HepG2 (cell line): Measurements from ENCODE around the gene FBXO30. TPM values are rescaled to one million over a fixed set of nuclear protein-coding genes. Genes with fewer than 3 reads are reported as not detected.

Experiments
- ATF7 ChIP-seq, 2 experiments: fragments of 450-650 bp in 1 of 2; sonication (generic) in 1 of 2; formaldehyde crosslinking in 1 of 2; IDR thresholded peaks; 2 replicates each; pipeline versions ENCODE4 v1.4.0 to v1.6.1; 2016 to 2020; ENCODE audit warnings: antibody characterized with exemption in 1 of 2, mild to moderate bottlenecking in 1 of 2, missing genetic modification reagents in 1 of 2
- GATAD2A ChIP-seq: IDR thresholded peaks from 2 replicates; pipeline ENCODE4 v1.6.1; 2016
- GTF2F1 ChIP-seq: fragments of 150-350 bp; IDR thresholded peaks from 2 replicates; pipeline ENCODE4 v1.6.1; 2014; ENCODE audit warnings: low read length
- HES4 ChIP-seq: sonication (generic); formaldehyde crosslinking; IDR thresholded peaks from 2 replicates; pipeline ENCODE4 v1.9.0; 2021; ENCODE audit warnings: mild to moderate bottlenecking, missing genetic modification reagents, borderline replicate concordance
- JUN ChIP-seq: sonication (generic); formaldehyde crosslinking; IDR thresholded peaks from 2 replicates; pipeline ENCODE4 v1.4.0; 2020; ENCODE audit warnings: mild to moderate bottlenecking, missing genetic modification reagents
- MED1 ChIP-seq: sonication (generic); formaldehyde crosslinking; IDR thresholded peaks from 2 replicates; pipeline ENCODE4 v1.4.0; 2020; ENCODE audit warnings: missing genetic modification reagents
- NFE2L2 ChIP-seq: fragments of 150-350 bp; IDR thresholded peaks from 2 replicates; pipeline ENCODE4 v1.6.1; 2014; ENCODE audit warnings: low read length
- NFYC ChIP-seq: IDR thresholded peaks from 2 replicates; pipeline ENCODE4 v1.6.1; 2016; ENCODE audit warnings: missing genetic modification reagents, missing compliant biosample characterization
- PAWR ChIP-seq: sonication (generic); formaldehyde crosslinking; IDR thresholded peaks from 2 replicates; pipeline ENCODE4 v1.4.0; 2020; ENCODE audit warnings: missing genetic modification reagents, mild to moderate bottlenecking, borderline replicate concordance
- REXO4 ChIP-seq: sonication (generic); formaldehyde crosslinking; IDR thresholded peaks from 2 replicates; pipeline ENCODE4 v1.8.0; 2022; ENCODE audit warnings: missing genetic modification reagents, mild to moderate bottlenecking, borderline replicate concordance
- SAFB2 ChIP-seq: sonication (generic); formaldehyde crosslinking; IDR thresholded peaks from 2 replicates; pipeline ENCODE4 v1.5.1; 2020; ENCODE audit warnings: missing genetic modification reagents, low read depth, mild to moderate bottlenecking, borderline replicate concordance
- ZFP82 ChIP-seq: sonication (generic); formaldehyde crosslinking; IDR thresholded peaks from 2 replicates; pipeline ENCODE4 v1.5.1; 2020; ENCODE audit warnings: mild to moderate bottlenecking, missing genetic modification reagents, borderline replicate concordance
- ZNF263 ChIP-seq: sonication (generic); formaldehyde crosslinking; IDR thresholded peaks from 2 replicates; pipeline ENCODE4 v1.4.0; 2020; ENCODE audit warnings: missing genetic modification reagents
- ZNF329 ChIP-seq: sonication (generic); formaldehyde crosslinking; IDR thresholded peaks from 2 replicates; pipeline ENCODE4 v1.9.0; 2021; ENCODE audit warnings: low read depth, mild to moderate bottlenecking, missing genetic modification reagents
- ZNF549 ChIP-seq: sonication (generic); formaldehyde crosslinking; IDR thresholded peaks from 2 replicates; pipeline ENCODE4 v1.5.0; 2020; ENCODE audit warnings: missing genetic modification reagents
- ZNF629 ChIP-seq: sonication (generic); formaldehyde crosslinking; conservative IDR thresholded peaks from 2 replicates; pipeline ENCODE4 v1.5.0; 2020; ENCODE audit warnings: missing genetic modification reagents
- ZNF670 ChIP-seq: sonication (generic); formaldehyde crosslinking; IDR thresholded peaks from 2 replicates; pipeline ENCODE4 v1.8.0; 2022; ENCODE audit warnings: mild to moderate bottlenecking, missing genetic modification reagents, borderline replicate concordance
- ZNF703 ChIP-seq: sonication (generic); formaldehyde crosslinking; IDR thresholded peaks from 2 replicates; pipeline ENCODE4 v1.5.1; 2020; ENCODE audit warnings: missing genetic modification reagents, mild to moderate bottlenecking, moderate library complexity, borderline replicate concordance
- polyA plus RNA-seq, 8 experiments: library from polyadenylated mRNA; depleted of rRNA in 3 of 8; stranded (reverse) in 7 of 8; unstranded in 1 of 8; fragments of >200 nt; fragmentation: Illumina TruSeq in 4 of 8; extraction: Trizol in 4 of 8; gene quantifications; 2 replicates each; pipeline versions ENCODE4 v1.2.1 to v1.2.3, GENCODE V29; 2011 to 2016; ENCODE audit warnings: low read depth in 4 of 8, missing spikeins in 1 of 8, mixed read lengths in 1 of 8; ENCODE audit not compliant: insufficient read depth in 1 of 8
- total RNA-seq, 5 experiments: library from RNA; depleted of rRNA; stranded (reverse); fragments of >200 nt; fragmentation: Illumina TruSeq; extraction: Trizol; gene quantifications; 2 replicates each; pipeline ENCODE4 v1.2.3, GENCODE V29; 2016; ENCODE audit warnings: low read depth in 1 of 5
- TF ChIP-seq, protein P1 (sequence below), 2 experiments: fragments of 450-650 bp in 1 of 2; sonication (generic) in 1 of 2; formaldehyde crosslinking; IDR thresholded peaks; 2 replicates each; pipeline versions ENCODE4 v1.5.0 to v1.8.0; 2020 to 2022; ENCODE audit warnings: mild to moderate bottlenecking in 1 of 2, missing genetic modification reagents in 1 of 2
- TF ChIP-seq, protein P2 (sequence below), 2 experiments: sonication (generic) in 1 of 2; formaldehyde crosslinking in 1 of 2; IDR thresholded peaks; 2 replicates each; pipeline versions ENCODE4 v1.6.1 to v1.9.0; 2014 to 2022; ENCODE audit warnings: antibody characterized with exemption in 1 of 2, borderline replicate concordance in 1 of 2, inconsistent platforms in 1 of 2, low read depth in 1 of 2, missing genetic modification reagents in 1 of 2
- TF ChIP-seq, protein P3 (sequence below): sonication (generic); formaldehyde crosslinking; IDR thresholded peaks from 2 replicates; pipeline ENCODE4 v1.9.0; 2022; ENCODE audit warnings: missing genetic modification reagents, mild to moderate bottlenecking, borderline replicate concordance

The FBXO30 gene
- total and polyA plus RNA-seq, 2 of the 13 experiments (the other 11 are each of a cell fraction or from before 2014, with no cell fraction given) = 3.2 to 7.1 TPM

DNA sequence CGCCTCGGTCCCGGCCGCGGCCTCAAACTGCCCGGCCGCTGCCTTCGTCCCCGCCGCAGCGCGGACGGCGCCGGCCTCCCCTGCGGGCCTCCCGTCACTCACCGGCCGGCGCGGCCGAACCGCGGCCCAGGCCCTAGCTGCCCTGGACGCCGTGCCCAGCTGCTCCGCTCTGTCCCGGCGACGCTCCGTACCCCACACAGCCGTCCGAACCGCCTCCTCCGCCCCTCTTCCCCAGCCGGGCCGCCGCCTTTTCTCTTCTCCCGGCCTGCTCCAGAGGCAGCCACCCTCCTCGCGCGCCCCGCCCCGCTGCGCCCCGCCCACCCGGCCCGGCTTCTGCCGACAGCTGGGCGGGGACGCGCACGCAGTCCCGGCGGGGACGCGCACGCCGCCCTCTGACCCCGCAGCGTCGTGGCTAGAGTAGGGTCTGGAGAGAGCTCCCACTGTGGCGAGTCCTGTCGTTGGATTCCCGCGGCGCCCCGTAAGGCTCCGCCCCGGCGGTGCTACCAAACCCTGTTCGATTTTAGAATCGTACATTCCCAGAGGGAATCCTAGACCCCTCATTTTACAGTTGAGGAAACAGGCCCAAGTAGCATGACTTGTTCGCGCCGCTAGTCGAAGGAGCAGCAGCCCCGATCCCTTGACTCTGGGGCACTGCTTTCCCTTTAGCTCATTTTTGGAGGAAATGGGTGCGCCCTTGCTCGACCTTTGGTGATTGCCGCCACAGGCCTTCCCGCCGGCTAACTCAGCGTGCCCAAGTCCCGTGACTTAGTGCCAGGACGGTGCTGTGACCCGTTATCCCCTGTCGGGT, at the start of gene FBXO30 (continued):
- no peak for TF ChIP-seq ZNF549 (CRISPR knock-in tag)
- TF ChIP-seq, protein P1, sequence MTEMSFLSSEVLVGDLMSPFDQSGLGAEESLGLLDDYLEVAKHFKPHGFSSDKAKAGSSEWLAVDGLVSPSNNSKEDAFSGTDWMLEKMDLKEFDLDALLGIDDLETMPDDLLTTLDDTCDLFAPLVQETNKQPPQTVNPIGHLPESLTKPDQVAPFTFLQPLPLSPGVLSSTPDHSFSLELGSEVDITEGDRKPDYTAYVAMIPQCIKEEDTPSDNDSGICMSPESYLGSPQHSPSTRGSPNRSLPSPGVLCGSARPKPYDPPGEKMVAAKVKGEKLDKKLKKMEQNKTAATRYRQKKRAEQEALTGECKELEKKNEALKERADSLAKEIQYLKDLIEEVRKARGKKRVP (CRISPR knock-in tag; IDR thresholded peaks at IDR 0.05) = peak in 1 of 2 experiments; percentile 71; a peak in 2 of 4 replicates
- TF ChIP-seq GATAD2A (CRISPR knock-in tag) = peak; percentile 58
- TF ChIP-seq MED1 (CRISPR knock-in tag) = peak; percentile 70
- peak; percentile 42; the same call in 1 of the 2 replicates for TF ChIP-seq ZNF670 (CRISPR knock-in tag)
- no peak; the same call in none of the 2 replicates for TF ChIP-seq ZNF329 (CRISPR knock-in tag)
- TF ChIP-seq, protein P2, sequence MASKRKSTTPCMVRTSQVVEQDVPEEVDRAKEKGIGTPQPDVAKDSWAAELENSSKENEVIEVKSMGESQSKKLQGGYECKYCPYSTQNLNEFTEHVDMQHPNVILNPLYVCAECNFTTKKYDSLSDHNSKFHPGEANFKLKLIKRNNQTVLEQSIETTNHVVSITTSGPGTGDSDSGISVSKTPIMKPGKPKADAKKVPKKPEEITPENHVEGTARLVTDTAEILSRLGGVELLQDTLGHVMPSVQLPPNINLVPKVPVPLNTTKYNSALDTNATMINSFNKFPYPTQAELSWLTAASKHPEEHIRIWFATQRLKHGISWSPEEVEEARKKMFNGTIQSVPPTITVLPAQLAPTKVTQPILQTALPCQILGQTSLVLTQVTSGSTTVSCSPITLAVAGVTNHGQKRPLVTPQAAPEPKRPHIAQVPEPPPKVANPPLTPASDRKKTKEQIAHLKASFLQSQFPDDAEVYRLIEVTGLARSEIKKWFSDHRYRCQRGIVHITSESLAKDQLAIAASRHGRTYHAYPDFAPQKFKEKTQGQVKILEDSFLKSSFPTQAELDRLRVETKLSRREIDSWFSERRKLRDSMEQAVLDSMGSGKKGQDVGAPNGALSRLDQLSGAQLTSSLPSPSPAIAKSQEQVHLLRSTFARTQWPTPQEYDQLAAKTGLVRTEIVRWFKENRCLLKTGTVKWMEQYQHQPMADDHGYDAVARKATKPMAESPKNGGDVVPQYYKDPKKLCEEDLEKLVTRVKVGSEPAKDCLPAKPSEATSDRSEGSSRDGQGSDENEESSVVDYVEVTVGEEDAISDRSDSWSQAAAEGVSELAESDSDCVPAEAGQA (IDR thresholded peaks at IDR 0.05; ENCODE audit: low read depth) = peak; percentile 51
- TF ChIP-seq, protein P2 (CRISPR knock-in tag; IDR thresholded peaks at IDR 0.05; ENCODE audit: borderline replicate concordance) = peak; percentile 94
- TF ChIP-seq ZNF629 (CRISPR knock-in tag) = no peak; the same call in 1 of the 2 replicates
- no peak for TF ChIP-seq NFE2L2
- TF ChIP-seq ZFP82 (CRISPR knock-in tag) = no peak
- TF ChIP-seq REXO4 (CRISPR knock-in tag) = peak; percentile 87; the same call in 1 of the 2 replicates
- TF ChIP-seq ZNF263 (CRISPR knock-in tag) = peak; percentile 5
- no peak for TF ChIP-seq PAWR (CRISPR knock-in tag)
- TF ChIP-seq, protein P3, sequence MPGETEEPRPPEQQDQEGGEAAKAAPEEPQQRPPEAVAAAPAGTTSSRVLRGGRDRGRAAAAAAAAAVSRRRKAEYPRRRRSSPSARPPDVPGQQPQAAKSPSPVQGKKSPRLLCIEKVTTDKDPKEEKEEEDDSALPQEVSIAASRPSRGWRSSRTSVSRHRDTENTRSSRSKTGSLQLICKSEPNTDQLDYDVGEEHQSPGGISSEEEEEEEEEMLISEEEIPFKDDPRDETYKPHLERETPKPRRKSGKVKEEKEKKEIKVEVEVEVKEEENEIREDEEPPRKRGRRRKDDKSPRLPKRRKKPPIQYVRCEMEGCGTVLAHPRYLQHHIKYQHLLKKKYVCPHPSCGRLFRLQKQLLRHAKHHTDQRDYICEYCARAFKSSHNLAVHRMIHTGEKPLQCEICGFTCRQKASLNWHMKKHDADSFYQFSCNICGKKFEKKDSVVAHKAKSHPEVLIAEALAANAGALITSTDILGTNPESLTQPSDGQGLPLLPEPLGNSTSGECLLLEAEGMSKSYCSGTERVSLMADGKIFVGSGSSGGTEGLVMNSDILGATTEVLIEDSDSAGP (CRISPR knock-in tag) = peak; percentile 41
- TF ChIP-seq ZNF703 (CRISPR knock-in tag) = no peak
- no peak for TF ChIP-seq GTF2F1
- TF ChIP-seq HES4 (CRISPR knock-in tag) = no peak
- TF ChIP-seq JUN (CRISPR knock-in tag) = peak; percentile 37; the same call in 1 of the 2 replicates
- peak; percentile 96 for TF ChIP-seq SAFB2
- TF ChIP-seq ATF7 (IDR thresholded peaks at IDR 0.05) = no peak
- TF ChIP-seq ATF7 (CRISPR knock-in tag; IDR thresholded peaks at IDR 0.05) = no peak; the same call in 1 of the 2 replicates
- peak; percentile 52 for TF ChIP-seq NFYC
